ENCODE measurements around the gene TMEM259.

Gene TMEM259

GRCh38 chr19:982567-983170 lies 38.3 kb downstream of the TMEM259 start:
- DNase-seq, result peak; percentile 73 to 74

- no peak for DNase-seq
These were observed 40.6 kb downstream of the TMEM259 start for GRCh38 chr19:980133-980998.

GRCh38 chr19:979318-979741 lies 41.6 kb downstream of the TMEM259 start:
- no peak for DNase-seq

GRCh38 chr19:977058-977464 lies 43.9 kb downstream of the TMEM259 start:
- no peak for DNase-seq

- DNase-seq, result no peak
These were observed 44.4 kb downstream of the TMEM259 start for GRCh38 chr19:976476-976875.

GRCh38 chr19:974564-975257 lies 46.2 kb downstream of the TMEM259 start:
- DNase-seq, result no peak

GRCh38 chr19:973726-974563 lies 47.0 kb downstream of the TMEM259 start:
- no peak for DNase-seq

GRCh38 chr19:972281-972680 lies 48.6 kb downstream of the TMEM259 start:
- no peak for DNase-seq

- DNase-seq, result no peak
These were observed 49.1 kb downstream of the TMEM259 start for GRCh38 chr19:971795-972194.

GRCh38 chr19:970695-971094 lies 50.2 kb downstream of the TMEM259 start:
- DNase-seq, result no peak

GRCh38 chr19:966485-967088 lies 54.3 kb downstream of the TMEM259 start:
- DNase-seq, result no peak

GRCh38 chr19:964761-965694 lies 55.9 kb downstream of the TMEM259 start:
- DNase-seq, result no peak

- DNase-seq, result no peak
These were observed 56.8 kb downstream of the TMEM259 start for GRCh38 chr19:964116-964520.

GRCh38 chr19:963486-963951 lies 57.4 kb downstream of the TMEM259 start:
- no peak for DNase-seq

- DNase-seq, result no peak
These were observed 58.1 kb downstream of the TMEM259 start for GRCh38 chr19:962683-963400.

GRCh38 chr19:961866-962620 lies 58.9 kb downstream of the TMEM259 start:
- no peak for DNase-seq

- no peak for DNase-seq
These were observed 60.4 kb downstream of the TMEM259 start for GRCh38 chr19:960601-960938.

- no peak for DNase-seq
These were observed 60.9 kb downstream of the TMEM259 start for GRCh38 chr19:960020-960419.
